K562 (cell line): ENCODE results near the gene NIPAL4. TPM values are rescaled to one million over a fixed set of nuclear protein-coding genes. Genes with fewer than 3 reads are reported as not detected.
A peak's percentile ranks its signal among the peaks of the same experiment; 100 is the strongest.
"Not testable (repeated sequence)": the region's sequence is repeated elsewhere in the genome, so short reads cannot be mapped to it uniquely, and the experiment has no call there.

ENCODE experiments used
- ATAC-seq: fragments of 200-7000 bp; cut with Tn5 transposase; 3 replicates; pipeline ENCODE4 v1.9.1; 2020; ENCODE audit warnings: moderate library complexity
- BruUV-seq: library from RNA; stranded (reverse); fragments of 400-500 nt; replicated peaks from 2 replicates; lab custom pipeline; 2021; lab: Mats Ljungman, UMichigan
- CTCF ChIA-PET: fragments of 300-600 bp; formaldehyde crosslinking; extraction: SDS; loops from one replicate; lab custom pipeline; 2021; ENCODE audit warnings: low intra/inter-chr PET ratio; lab: Yijun Ruan, JAX
- POLR2A ChIA-PET: fragments of 300-600, 350-650 bp; sonication (Branson Sonifier 250); formaldehyde crosslinking; extraction: SDS; loops from one replicate; lab custom pipeline; 2021; ENCODE audit warnings: antibody characterized with exemption, inconsistent platforms; lab: Yijun Ruan, JAX
- DNase-seq, 4 experiments: peaks; one replicate each; pipeline versions ENCODE4 v3.0.0 to v3.0.0-alpha.2; 2011 to 2018; ENCODE audit warnings: low spot score in 3 of 4, mixed read lengths in 3 of 4; ENCODE audit errors: extremely low read depth in 1 of 4
- FAIRE-seq: peaks from 2 replicates; lab custom pipeline; 2011; peaks lifted over from hg19 to GRCh38; lab: Jason Lieb, UNC
- H2AFZ ChIP-seq: 2 replicates; pipeline ENCODE4 v1.6.0; 2011; ENCODE audit warnings: low read depth, low read length, control low read depth, inconsistent platforms
- H3K27ac ChIP-seq: fragments of 200-600 bp; 3 replicates; pipeline ENCODE4 v1.8.0; 2011; ENCODE audit warnings: low read depth, mild to moderate bottlenecking, control low read depth, inconsistent platforms, low read length, moderate library complexity, mixed read lengths; ENCODE audit errors: extremely low read depth
- H3K27me3 ChIP-seq, 2 experiments: fragments of 300-600 bp in 1 of 2; 2 replicates in 1 of 2; 3 replicates in 1 of 2; pipeline versions ENCODE4 v1.6.0 to v1.8.0; 2011; ENCODE audit warnings: inconsistent platforms in 2 of 2, low read length in 2 of 2, mild to moderate bottlenecking in 1 of 2, mixed read lengths in 1 of 2, moderate library complexity in 1 of 2; ENCODE audit not compliant: control insufficient read depth in 2 of 2, insufficient read depth in 2 of 2
- H3K36me3 ChIP-seq: fragments of 300-600 bp; 3 replicates; pipeline ENCODE4 v1.8.0; 2011; ENCODE audit warnings: mild to moderate bottlenecking, low read length, inconsistent platforms; ENCODE audit not compliant: control insufficient read depth, insufficient read depth
- H3K4me1 ChIP-seq, 2 experiments: fragments of 200-600 bp in 1 of 2; replicated peaks in 1 of 2; 2 replicates in 1 of 2; 3 replicates in 1 of 2; pipeline versions ENCODE4 v1.5.1 to v1.8.0; 2011; ENCODE audit warnings: inconsistent platforms in 2 of 2, low read length in 2 of 2, mild to moderate bottlenecking in 1 of 2, mixed read lengths in 1 of 2, moderate library complexity in 1 of 2; ENCODE audit not compliant: control insufficient read depth in 2 of 2, insufficient read depth in 2 of 2
- H3K4me2 ChIP-seq: 2 replicates; pipeline ENCODE4 v1.6.1; 2011; ENCODE audit warnings: low read length, control low read depth, inconsistent platforms, mixed read lengths; ENCODE audit not compliant: insufficient read depth
- H3K4me3 ChIP-seq: fragments of 200-600 bp; sonication (generic), shearing (Covaris generic); 2 replicates; pipeline ENCODE4 v1.5.1; 2016; ENCODE audit warnings: control low read depth, inconsistent platforms
- H3K79me2 ChIP-seq: fragments of 200-600 bp; 3 replicates; pipeline ENCODE4 v1.8.0; 2011; ENCODE audit warnings: low read length, inconsistent platforms; ENCODE audit not compliant: control insufficient read depth, insufficient read depth
- H3K9ac ChIP-seq, 2 experiments: 2 replicates each; pipeline versions ENCODE4 v1.6.0 to v1.6.1; 2011; ENCODE audit warnings: low read depth in 2 of 2, low read length in 2 of 2, control low read depth in 1 of 2, inconsistent platforms in 1 of 2, mild to moderate bottlenecking in 1 of 2, mixed read lengths in 1 of 2; ENCODE audit not compliant: insufficient read depth in 1 of 2
- H3K9me1 ChIP-seq: one replicate; pipeline ENCODE4 v1.6.0; 2011; ENCODE audit warnings: inconsistent platforms, mild to moderate bottlenecking, low read length, moderate library complexity; ENCODE audit not compliant: control insufficient read depth, insufficient read depth
- H3K9me3 ChIP-seq: replicated peaks from 2 replicates; pipeline ENCODE4 v1.5.1; 2011; ENCODE audit warnings: low read depth, low read length, inconsistent platforms; ENCODE audit not compliant: control insufficient read depth, insufficient read depth
- H4K20me1 ChIP-seq: replicated peaks from 2 replicates; pipeline ENCODE4 v1.6.1; 2011; ENCODE audit warnings: low read length, inconsistent platforms, mixed read lengths; ENCODE audit not compliant: control insufficient read depth, insufficient read depth
- ZNF146 ChIP-seq: IDR thresholded peaks from one replicate; pipeline ENCODE4 v1.6.1; 2018; ENCODE audit warnings: missing compliant biosample characterization; ENCODE audit not compliant: unreplicated experiment
- WGBS: fragments of 100-300 bp; shearing (Covaris generic); methylation state at CpG from one replicate; pipeline ENCODE4 v1.1.6; 2016; ENCODE audit warnings: low coverage, mixed read lengths; ENCODE audit not compliant: insufficient coverage; ENCODE audit errors: missing lambda C conversion rate; 5-methylcytosine and 5-hydroxymethylcytosine counted together
- in situ Hi-C: fragments of 300-500 bp; cut with MboI; formaldehyde crosslinking; loops from 4 replicates; pipeline ENCODE4 v1.15.0; 2018; ENCODE audit warnings: inconsistent platforms, mixed read lengths
- intact Hi-C: fragments of 100-400 bp; cut with micrococcal nuclease; formaldehyde crosslinking; loops from 2 replicates; pipeline ENCODE4 v1.14.2; 2022
- polyA plus RNA-seq, 8 experiments: library from polyadenylated mRNA; depleted of rRNA in 4 of 8; stranded (reverse) in 5 of 8; unstranded in 3 of 8; fragments of >200 nt; fragmentation: Nextera tagmentation in 2 of 8; fragmentation: Illumina TruSeq in 1 of 8; extraction: Ambion mirVana in 2 of 8; extraction: Trizol in 1 of 8; gene quantifications; 2 replicates each; pipeline versions ENCODE4 v1.2.1 to v1.2.3, GENCODE V29; 2011 to 2014; ENCODE audit warnings: inconsistent platforms in 1 of 8, missing spikeins in 1 of 8
- total RNA-seq, 7 experiments: library from RNA; depleted of rRNA in 6 of 7; stranded (reverse); fragments of >200 nt in 6 of 7; fragmentation: Illumina TruSeq in 2 of 7; extraction: Trizol in 2 of 7; gene quantifications; 2 replicates each; pipeline versions ENCODE4 v1.2.1 to v1.2.3, GENCODE V29; 2011 to 2021; ENCODE audit warnings: low replicate concordance in 1 of 7

The NIPAL4 gene
- total and polyA plus RNA-seq, 9 of the 15 experiments (the other 6 are each of a cell fraction or from before 2014, with no cell fraction given), result not detected

DNA sequence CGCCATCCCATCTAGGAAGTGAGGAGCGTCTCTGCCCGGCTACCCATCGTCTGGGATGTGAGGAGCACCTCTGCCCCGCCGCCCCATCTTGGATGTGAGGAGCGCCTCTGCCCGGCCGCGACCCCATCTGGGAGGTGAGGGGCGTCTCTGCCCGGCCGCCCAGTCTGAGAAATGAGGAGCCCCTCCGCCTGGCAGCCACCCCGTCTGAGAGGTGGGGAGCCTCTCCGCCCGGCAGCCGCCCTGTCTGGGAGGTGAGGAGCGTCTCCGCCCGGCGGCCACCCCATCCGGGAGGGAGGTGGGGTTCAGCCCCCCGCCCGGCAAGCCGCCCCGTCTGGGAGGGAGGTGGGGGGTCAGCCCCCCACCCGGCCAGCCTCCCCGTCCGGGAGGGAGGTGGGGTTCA lies 40.5 kb upstream of the NIPAL4 start:
- H3K9me1 ChIP-seq, CTCF ChIA-PET, H3K4me2 ChIP-seq, POLR2A ChIA-PET, H3K27me3 ChIP-seq, BruUV-seq, H3K9ac ChIP-seq, DNase-seq, H3K4me1 ChIP-seq, intact Hi-C loops, H4K20me1 ChIP-seq, H3K36me3 ChIP-seq, in situ Hi-C loops, H3K4me3 ChIP-seq, H3K9me3 ChIP-seq, ATAC-seq, H3K27ac ChIP-seq, FAIRE-seq, H3K79me2 ChIP-seq, H2AFZ ChIP-seq: not testable (repeated sequence)
- WGBS, result 1% methylated on average over 13 of the region's 30 CpGs

DNA sequence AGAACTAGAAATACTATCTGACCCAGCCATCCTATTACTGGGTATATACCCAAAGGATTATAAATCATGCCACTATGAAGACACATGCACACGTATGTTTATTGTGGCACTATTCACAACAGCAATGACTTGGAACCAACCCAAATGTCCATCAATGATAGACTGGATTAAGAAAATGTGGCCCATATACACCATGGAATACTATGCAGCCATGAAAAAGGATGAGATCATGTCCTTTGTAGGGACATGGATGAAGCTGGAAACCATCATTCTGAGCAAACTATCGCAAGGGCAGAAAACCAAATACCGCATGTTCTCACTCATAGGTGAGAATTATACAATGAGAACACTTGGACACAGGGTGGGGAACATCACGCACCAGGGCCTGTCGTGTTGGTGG lies 30.1 kb upstream of the NIPAL4 start:
- in situ Hi-C loops, ATAC-seq, FAIRE-seq, H3K27ac ChIP-seq, BruUV-seq, H3K4me3 ChIP-seq, H3K9me3 ChIP-seq, POLR2A ChIA-PET, H4K20me1 ChIP-seq, H3K36me3 ChIP-seq, H3K79me2 ChIP-seq, H2AFZ ChIP-seq, H3K4me1 ChIP-seq, DNase-seq, CTCF ChIA-PET: not testable (repeated sequence)
- 4% methylated on average over 5 of the region's 5 CpGs for WGBS
- intact Hi-C loops, result loop anchor here (5.0 kb wide), 1 partner anchor 312 kb away; the partner anchor contains the start of gene LSM11
- TF ChIP-seq ZNF146, result peak; percentile 81
- TF ChIP-seq, all 486 proteins: peak for 1; not testable (repeated sequence) for 485
- not testable (repeated sequence) for H3K27me3 ChIP-seq, H3K9ac ChIP-seq, H3K4me2 ChIP-seq, H3K9me1 ChIP-seq
